Muscle of leg (tissue), 16 donors: ENCODE measurements around the gene MICU1. TPM values are rescaled to one million over a fixed set of nuclear protein-coding genes. Genes with fewer than 3 reads are reported as not detected.
A peak's percentile ranks its signal among the peaks of the same experiment; 100 is the strongest.
"Not testable (repeated sequence)": the region's sequence is repeated elsewhere in the genome, so short reads cannot be mapped to it uniquely, and the experiment has no call there.

Experiments used
- DNase-seq: peaks from one replicate; pipeline ENCODE4 v3.0.0; 2013
- H3K27ac ChIP-seq: one replicate; pipeline ENCODE4 v1.5.1; 2013; ENCODE audit warnings: mild to moderate bottlenecking, low read length, control low read depth
- H3K27me3 ChIP-seq: one replicate; pipeline ENCODE4 v1.6.1; 2013; ENCODE audit warnings: low read length; ENCODE audit not compliant: control insufficient read depth, insufficient read depth
- H3K36me3 ChIP-seq: one replicate; pipeline ENCODE4 v1.6.1; 2013; ENCODE audit warnings: low read length; ENCODE audit not compliant: control insufficient read depth, insufficient read depth
- H3K4me1 ChIP-seq: one replicate; pipeline ENCODE4 v1.6.1; 2013; ENCODE audit warnings: low read length; ENCODE audit not compliant: control insufficient read depth, insufficient read depth
- H3K4me3 ChIP-seq: one replicate; pipeline ENCODE4 v1.5.1; 2013; ENCODE audit warnings: low read length, control low read depth
- H3K9me3 ChIP-seq: replicated peaks from 2 replicates; pipeline ENCODE4 v1.6.1; 2013; ENCODE audit warnings: low read depth, low read length; ENCODE audit not compliant: control insufficient read depth
- WGBS: methylation state at CpG from one replicate; pipeline ENCODE4 v1.1.5; 2013; ENCODE audit warnings: missing lambda C conversion rate; ENCODE audit not compliant: insufficient coverage; 5-methylcytosine and 5-hydroxymethylcytosine counted together
- long read RNA-seq, 11 donors: transcript quantifications; one replicate each; lab custom pipeline, GENCODE V29; 2026
- polyA plus RNA-seq, 8 donors: library from polyadenylated mRNA; unstranded; fragments of 120-200 nt; gene quantifications; one replicate each; pipeline versions ENCODE4 v1.2.1 to v1.2.3, GENCODE V29; 2013; ENCODE audit warnings: inconsistent platforms in 1 of 8, low replicate concordance in 1 of 8; ENCODE audit not compliant: insufficient read length in 8 of 8, insufficient read depth in 1 of 8
- total RNA-seq: library from RNA; stranded (reverse); fragments of 120-200 nt; gene quantifications from one replicate; pipeline ENCODE4 v1.2.4, GENCODE V29; 2013

Gene MICU1
- 73.6 TPM for total RNA-seq
- 100 to 1,000 TPM in 3 of 8 donors, 10 to 100 TPM in 5; 67.7 to 129 (median 82.9) TPM for polyA plus RNA-seq
- long read RNA-seq, donor 1, transcript MICU1-201 (12 exons, 2,383 nt), result major isoform, 8 of 22 reads
- long read RNA-seq, donor 1, partial matches to known transcripts, result 5 of 22 reads
- long read RNA-seq, donor 1, other reads (novel, unspliced or antisense), result 7 of 22 reads
- long read RNA-seq, donor 2, partial matches to known transcripts, result 0 of 1 reads
- long read RNA-seq, donor 2, other reads (novel, unspliced or antisense), result 0 of 1 reads
- long read RNA-seq, donor 3, transcript MICU1-201 (12 exons, 2,383 nt), result major isoform, 16 of 35 reads
- long read RNA-seq, donor 3, partial matches to known transcripts, result 0 of 35 reads
- long read RNA-seq, donor 3, other reads (novel, unspliced or antisense), result 15 of 35 reads
- long read RNA-seq, donor 4, transcript MICU1-201 (12 exons, 2,383 nt), result major isoform, 6 of 17 reads
- long read RNA-seq, donor 4, transcript MICU1-208 (3 exons, 580 nt), result major isoform, 6 of 17 reads
- long read RNA-seq, donor 4, partial matches to known transcripts, result 5 of 17 reads
- long read RNA-seq, donor 4, other reads (novel, unspliced or antisense), result 0 of 17 reads
- long read RNA-seq, donor 5, transcript MICU1-208 (3 exons, 580 nt), result minor isoform, 6 of 55 reads
- long read RNA-seq, donor 5, transcript MICU1-201 (12 exons, 2,383 nt), result major isoform, 20 of 55 reads
- long read RNA-seq, donor 5, partial matches to known transcripts, result 10 of 55 reads
- long read RNA-seq, donor 5, other reads (novel, unspliced or antisense), result 19 of 55 reads
- long read RNA-seq, donor 6, transcript MICU1-208 (3 exons, 580 nt), result minor isoform, 5 of 125 reads
- long read RNA-seq, donor 6, transcript MICU1-201 (12 exons, 2,383 nt), result major isoform, 14 of 125 reads
- long read RNA-seq, donor 6, partial matches to known transcripts, result 84 of 125 reads
- long read RNA-seq, donor 6, other reads (novel, unspliced or antisense), result 22 of 125 reads
- long read RNA-seq, donor 7, transcript MICU1-201 (12 exons, 2,383 nt), result major isoform, 10 of 34 reads
- long read RNA-seq, donor 7, transcript MICU1-208 (3 exons, 580 nt), result minor isoform, 5 of 34 reads
- long read RNA-seq, donor 7, partial matches to known transcripts, result 5 of 34 reads
- long read RNA-seq, donor 7, other reads (novel, unspliced or antisense), result 14 of 34 reads
- long read RNA-seq, donor 8, transcript MICU1-201 (12 exons, 2,383 nt), result major isoform, 11 of 16 reads
- long read RNA-seq, donor 8, transcript MICU1-208 (3 exons, 580 nt), result minor isoform, 5 of 16 reads
- long read RNA-seq, donor 8, partial matches to known transcripts, result 0 of 16 reads
- long read RNA-seq, donor 8, other reads (novel, unspliced or antisense), result 0 of 16 reads
- long read RNA-seq, donor 9, transcript MICU1-201 (12 exons, 2,383 nt), result minor isoform, 6 of 30 reads
- long read RNA-seq, donor 9, transcript MICU1-208 (3 exons, 580 nt), result major isoform, 8 of 30 reads
- long read RNA-seq, donor 9, partial matches to known transcripts, result 6 of 30 reads
- long read RNA-seq, donor 9, other reads (novel, unspliced or antisense), result 10 of 30 reads
- long read RNA-seq, donor 10, transcript MICU1-208 (3 exons, 580 nt), result major isoform, 12 of 25 reads
- long read RNA-seq, donor 10, transcript MICU1-201 (12 exons, 2,383 nt), result minor isoform, 6 of 25 reads
- long read RNA-seq, donor 10, partial matches to known transcripts, result 0 of 25 reads
- long read RNA-seq, donor 10, other reads (novel, unspliced or antisense), result 7 of 25 reads
- long read RNA-seq, donor 11, transcript MICU1-208 (3 exons, 580 nt), result minor isoform, 9 of 34 reads
- long read RNA-seq, donor 11, transcript MICU1-201 (12 exons, 2,383 nt), result major isoform, 10 of 34 reads
- long read RNA-seq, donor 11, partial matches to known transcripts, result 7 of 34 reads
- long read RNA-seq, donor 11, other reads (novel, unspliced or antisense), result 8 of 34 reads

- peaks cover 3% of the 10 kb centered on the region for H3K4me1 ChIP-seq
- no peaks in the 10 kb centered on the region for H3K9me3 ChIP-seq
- WGBS, result 0% methylated on average over 9 of the region's 49 CpGs
- peak; percentile 99 for DNase-seq
- no peaks in the 10 kb centered on the region for H3K27me3 ChIP-seq
- peak within 1 kb of the TSS; percentile 99 for H3K4me3 ChIP-seq
- H3K36me3 ChIP-seq, result no peaks in the 10 kb centered on the region
- H3K27ac ChIP-seq, result peak within 1 kb of the TSS; percentile 98
These were observed at the start of gene MICU1 for GRCh38 chr10:72625608-72626443. Gene MICU1 (minus strand): TSS chr10:72626079. CDS start chr10:72566793, 59,286 bp downstream.

GRCh38 chr10:72674174-72674573 lies 48.3 kb upstream of the MICU1 start:
- WGBS, result no CpG with 5 or more reads among the region's 5 CpGs
- H3K9me3 ChIP-seq, H3K27me3 ChIP-seq, H3K4me1 ChIP-seq, H3K36me3 ChIP-seq, H3K27ac ChIP-seq, H3K4me3 ChIP-seq, DNase-seq: not testable (repeated sequence)

GRCh38 chr10:72673280-72673679 lies 47.4 kb upstream of the MICU1 start:
- no peak for DNase-seq
- H3K4me1 ChIP-seq, result peaks cover 4% of the 10 kb centered on the region
- no peak overlapping the region for H3K27ac ChIP-seq
- H3K36me3 ChIP-seq, result no peaks in the 10 kb centered on the region
- H3K9me3 ChIP-seq, result no peaks in the 10 kb centered on the region
- H3K27me3 ChIP-seq, result no peaks in the 10 kb centered on the region
- H3K4me3 ChIP-seq, result no peak overlapping the region
- no CpG with 5 or more reads among the region's 1 CpG for WGBS

- Histone ChIP-seq H3K9me3 (no peaks in the 10 kb centered on the region), H3K36me3 (no peaks in the 10 kb centered on the region), H3K4me3 (no peak overlapping the region), H3K27ac (no peak overlapping the region), H3K27me3 (no peaks in the 10 kb centered on the region), H3K4me1 (no peaks in the 10 kb centered on the region)
- DNase-seq, result no peak
- WGBS, result no CpG with 5 or more reads among the region's 3 CpGs
These were observed 41.5 kb upstream of the MICU1 start for GRCh38 chr10:72667207-72667864.

GRCh38 chr10:72665925-72666324 lies 40.0 kb upstream of the MICU1 start:
- Histone ChIP-seq H3K4me1 (no peaks in the 10 kb centered on the region), H3K27me3 (no peaks in the 10 kb centered on the region), H3K27ac (no peak overlapping the region), H3K9me3 (no peaks in the 10 kb centered on the region), H3K36me3 (no peaks in the 10 kb centered on the region), H3K4me3 (no peak overlapping the region)
- no peak for DNase-seq
- WGBS, result no CpG with 5 or more reads among the region's 4 CpGs

- H3K27me3 ChIP-seq, result no peaks in the 10 kb centered on the region
- H3K4me3 ChIP-seq, result no peak overlapping the region
- H3K4me1 ChIP-seq, result no peaks in the 10 kb centered on the region
- H3K9me3 ChIP-seq, result no peaks in the 10 kb centered on the region
- H3K27ac ChIP-seq, result no peak overlapping the region
- DNase-seq, result no peak
- H3K36me3 ChIP-seq, result no peaks in the 10 kb centered on the region
These were observed 38.1 kb upstream of the MICU1 start for GRCh38 chr10:72663971-72664370.

GRCh38 chr10:72661431-72661830 lies 35.6 kb upstream of the MICU1 start:
- Histone ChIP-seq H3K4me3 (no peak overlapping the region), H3K36me3 (no peaks in the 10 kb centered on the region), H3K27me3 (no peaks in the 10 kb centered on the region), H3K9me3 (no peaks in the 10 kb centered on the region), H3K4me1 (no peaks in the 10 kb centered on the region), H3K27ac (no peak overlapping the region)
- no peak for DNase-seq
- no CpG with 5 or more reads among the region's 1 CpG for WGBS

- no peaks in the 10 kb centered on the region for H3K4me1 ChIP-seq
- no peaks in the 10 kb centered on the region for H3K36me3 ChIP-seq
- no peaks in the 10 kb centered on the region for H3K9me3 ChIP-seq
- H3K27ac ChIP-seq, result no peak overlapping the region
- H3K27me3 ChIP-seq, result no peaks in the 10 kb centered on the region
- no peak for DNase-seq
- H3K4me3 ChIP-seq, result no peak overlapping the region
These were observed 34.3 kb upstream of the MICU1 start for GRCh38 chr10:72660220-72660619.
